ENCODE measurements around the gene FIGNL1.

The FIGNL1 gene, protein sequence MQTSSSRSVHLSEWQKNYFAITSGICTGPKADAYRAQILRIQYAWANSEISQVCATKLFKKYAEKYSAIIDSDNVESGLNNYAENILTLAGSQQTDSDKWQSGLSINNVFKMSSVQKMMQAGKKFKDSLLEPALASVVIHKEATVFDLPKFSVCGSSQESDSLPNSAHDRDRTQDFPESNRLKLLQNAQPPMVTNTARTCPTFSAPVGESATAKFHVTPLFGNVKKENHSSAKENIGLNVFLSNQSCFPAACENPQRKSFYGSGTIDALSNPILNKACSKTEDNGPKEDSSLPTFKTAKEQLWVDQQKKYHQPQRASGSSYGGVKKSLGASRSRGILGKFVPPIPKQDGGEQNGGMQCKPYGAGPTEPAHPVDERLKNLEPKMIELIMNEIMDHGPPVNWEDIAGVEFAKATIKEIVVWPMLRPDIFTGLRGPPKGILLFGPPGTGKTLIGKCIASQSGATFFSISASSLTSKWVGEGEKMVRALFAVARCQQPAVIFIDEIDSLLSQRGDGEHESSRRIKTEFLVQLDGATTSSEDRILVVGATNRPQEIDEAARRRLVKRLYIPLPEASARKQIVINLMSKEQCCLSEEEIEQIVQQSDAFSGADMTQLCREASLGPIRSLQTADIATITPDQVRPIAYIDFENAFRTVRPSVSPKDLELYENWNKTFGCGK
- total RNA-seq: 7.5 to 57.2 (median 44.1) reads per million in 9 experiments

DNA sequence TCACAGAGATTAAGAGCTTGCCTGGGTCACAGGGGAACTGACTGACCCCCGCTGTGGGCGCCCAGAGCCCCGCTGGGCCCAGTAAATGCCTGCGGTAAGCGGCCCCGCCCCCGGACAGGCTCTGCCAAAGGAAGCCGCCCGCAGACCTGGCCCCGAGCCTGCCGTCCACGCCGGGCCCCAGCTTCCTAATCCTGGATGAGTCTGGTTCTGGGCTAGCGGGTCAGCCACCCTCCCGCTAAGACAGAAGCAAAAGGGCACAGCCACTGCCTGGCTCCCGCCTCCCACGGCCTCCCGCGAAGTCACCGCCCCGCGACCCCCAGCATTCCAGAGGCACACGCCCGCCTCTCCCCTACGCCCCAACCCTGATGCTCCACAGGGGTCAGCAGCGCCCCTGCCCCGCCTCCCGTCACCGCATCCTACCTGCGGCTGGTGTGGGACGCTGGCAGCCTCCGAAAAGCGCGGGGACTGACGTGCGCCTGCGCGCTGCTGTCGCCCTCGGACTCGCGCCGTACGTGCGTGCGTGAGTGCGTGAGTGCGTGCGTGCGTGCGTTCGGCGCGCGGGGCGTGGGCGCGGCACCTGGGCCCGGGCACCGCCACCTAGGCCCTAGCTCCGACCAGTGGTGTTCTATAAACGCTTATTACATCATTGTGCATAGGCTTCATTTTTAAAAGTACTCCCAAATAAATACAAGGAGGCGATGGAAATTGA is at the start of gene FIGNL1:
Gene FIGNL1, minus strand, starts transcription at position 470 of the 709 bp plus-strand sequence. CDS start 3,063 bp downstream, outside the sequence.
- Mint-ChIP-seq H3K9me3 (no peaks in the 10 kb centered on the region), H3K4me1 (ENCODE audit: low read depth in 2 of 2) (peaks cover 19% of the 10 kb centered on the region in 2 donors), H3K27me3 (peaks cover 6 to 15% of the 10 kb centered on the region in 2 donors), H3K27ac (peak within 1 kb of the TSS; percentile 91 to 97), H3K36me3 (ENCODE audit: insufficient read depth) (peaks cover 17% of the 10 kb centered on the region), H3K4me3 (peak within 1 kb of the TSS; percentile 89 to 92)
- DNase-seq (peak; percentile 66 to 72 (median 67)), ATAC-seq (replicated peaks) (peak; percentile 95)

DNA sequence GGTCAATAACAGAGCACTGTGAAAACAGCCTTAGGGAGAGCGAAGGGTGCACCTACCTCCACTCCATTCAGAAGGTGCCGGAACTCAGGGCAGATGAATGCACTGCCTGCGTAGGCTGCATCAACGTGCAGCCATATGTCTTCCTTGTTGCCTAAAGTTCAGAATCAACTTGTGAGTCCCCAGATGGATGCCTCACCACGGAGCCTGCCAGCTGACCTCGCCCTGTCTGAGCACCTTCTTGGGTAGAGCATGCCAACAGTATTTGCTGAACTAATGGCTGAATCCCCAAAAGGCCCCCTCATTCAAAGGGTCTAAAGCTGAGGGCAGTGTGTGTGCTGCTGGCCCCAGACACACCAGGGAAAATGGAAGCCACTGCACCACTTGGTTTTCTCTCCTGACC is 48.9 kb upstream of the FIGNL1 start:
- ATAC-seq (replicated peaks) (no peak), DNase-seq (no peak)
- Mint-ChIP-seq H3K9me3 (no peaks in the 10 kb centered on the region), H3K4me1 (ENCODE audit: low read depth in 2 of 2) (peaks cover 0 to 3% of the 10 kb centered on the region in 2 donors), H3K4me3 (no peak overlapping the region), H3K27me3 (peaks cover 52 to 72% of the 10 kb centered on the region in 2 donors), H3K27ac (no peak overlapping the region), H3K36me3 (ENCODE audit: insufficient read depth) (peaks cover 3% of the 10 kb centered on the region)

DNA sequence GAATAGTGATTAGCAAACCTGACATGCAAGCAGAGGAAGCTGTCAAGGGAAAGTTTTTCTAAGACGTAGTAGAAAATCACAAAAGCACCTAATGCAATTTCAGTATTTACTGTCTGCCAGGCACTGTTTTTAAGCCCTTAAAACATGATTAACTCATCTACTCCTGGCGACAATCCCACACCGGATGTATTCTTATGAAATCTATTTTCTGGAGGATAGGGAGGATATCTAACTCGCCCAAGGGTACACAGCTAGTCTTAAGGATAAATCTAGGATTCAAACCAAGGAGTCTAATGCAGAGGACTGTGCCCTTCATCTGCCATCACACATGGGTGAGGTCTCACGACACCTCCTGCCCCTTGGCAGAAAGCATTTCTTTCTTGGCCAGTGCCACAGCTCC is 47.8 kb upstream of the FIGNL1 start:
- H3K4me1 Mint-ChIP-seq (ENCODE audit: low read depth in 2 of 2): peaks cover 0 to 5% of the 10 kb centered on the region in 2 donors
- H3K9me3 Mint-ChIP-seq: no peaks in the 10 kb centered on the region
- H3K27me3 Mint-ChIP-seq: peaks cover 62 to 83% of the 10 kb centered on the region in 2 donors
- H3K4me3 Mint-ChIP-seq: no peak overlapping the region
- no peak for DNase-seq
- H3K36me3 Mint-ChIP-seq (ENCODE audit: insufficient read depth): peaks cover 3% of the 10 kb centered on the region
- no peak for ATAC-seq (replicated peaks)
- no peak overlapping the region for H3K27ac Mint-ChIP-seq

DNA sequence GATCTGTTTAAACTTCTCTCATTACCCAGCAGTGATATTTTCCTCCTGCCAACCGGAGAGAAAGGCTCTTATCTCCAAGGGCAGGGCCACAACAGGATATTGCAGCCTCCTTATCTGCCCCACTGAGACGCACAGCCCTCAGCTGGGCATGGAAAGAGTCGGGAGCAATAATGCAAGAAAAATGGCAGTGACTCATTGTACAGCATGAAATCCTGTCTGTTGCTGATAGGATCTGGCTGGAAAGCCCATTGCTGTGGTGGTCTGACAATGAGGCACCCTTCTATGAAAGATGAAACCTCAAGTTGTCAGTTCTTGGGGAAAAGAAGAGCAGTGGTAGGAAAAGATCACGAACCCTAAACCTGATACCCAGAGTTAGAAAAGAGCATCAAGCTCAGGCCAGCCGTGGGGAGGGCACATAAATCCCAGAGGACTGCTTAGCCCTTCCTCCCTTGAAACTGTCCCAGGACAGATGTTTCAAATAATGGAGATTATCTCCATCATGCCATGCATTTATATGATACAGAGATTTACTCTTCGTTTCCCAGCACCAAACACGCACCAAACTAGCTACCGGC is 47.0 kb upstream of the FIGNL1 start:
- no peaks in the 10 kb centered on the region for H3K9me3 Mint-ChIP-seq
- ATAC-seq (replicated peaks) (no peak), DNase-seq (no peak)
- no peak overlapping the region for H3K4me3 Mint-ChIP-seq
- no peak overlapping the region for H3K27ac Mint-ChIP-seq
- H3K27me3 Mint-ChIP-seq: peaks cover 70 to 84% of the 10 kb centered on the region in 2 donors
- peaks cover 3% of the 10 kb centered on the region for H3K36me3 Mint-ChIP-seq (ENCODE audit: insufficient read depth)
- H3K4me1 Mint-ChIP-seq (ENCODE audit: low read depth in 2 of 2): peaks cover 0 to 5% of the 10 kb centered on the region in 2 donors

DNA sequence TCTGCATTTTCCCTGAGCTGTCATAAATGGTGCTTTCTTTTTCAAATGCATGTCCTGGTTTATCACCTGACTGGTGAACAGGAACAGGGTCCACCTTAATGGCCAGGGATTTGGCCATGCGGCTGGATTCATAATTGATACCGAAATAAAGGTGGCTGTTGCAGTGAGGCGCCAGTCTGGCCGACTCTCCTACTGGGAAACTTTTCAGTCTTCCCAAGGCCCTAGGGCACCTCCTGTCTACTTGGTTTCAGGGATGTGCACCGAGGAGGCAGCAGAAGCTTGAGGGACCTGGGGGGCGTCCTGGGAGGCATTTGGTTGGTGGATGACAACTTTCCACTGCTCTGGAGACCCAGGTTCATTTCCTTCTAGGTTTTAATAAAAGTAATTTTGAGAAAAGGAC is 46.4 kb upstream of the FIGNL1 start:
- Mint-ChIP-seq H3K4me1 (ENCODE audit: low read depth in 2 of 2) (peaks cover 0 to 5% of the 10 kb centered on the region in 2 donors), H3K4me3 (no peak overlapping the region), H3K27ac (no peak overlapping the region), H3K36me3 (ENCODE audit: insufficient read depth) (peaks cover 3% of the 10 kb centered on the region), H3K9me3 (no peaks in the 10 kb centered on the region), H3K27me3 (peaks cover 76 to 86% of the 10 kb centered on the region in 2 donors)
- DNase-seq (no peak), ATAC-seq (replicated peaks) (no peak)

DNA sequence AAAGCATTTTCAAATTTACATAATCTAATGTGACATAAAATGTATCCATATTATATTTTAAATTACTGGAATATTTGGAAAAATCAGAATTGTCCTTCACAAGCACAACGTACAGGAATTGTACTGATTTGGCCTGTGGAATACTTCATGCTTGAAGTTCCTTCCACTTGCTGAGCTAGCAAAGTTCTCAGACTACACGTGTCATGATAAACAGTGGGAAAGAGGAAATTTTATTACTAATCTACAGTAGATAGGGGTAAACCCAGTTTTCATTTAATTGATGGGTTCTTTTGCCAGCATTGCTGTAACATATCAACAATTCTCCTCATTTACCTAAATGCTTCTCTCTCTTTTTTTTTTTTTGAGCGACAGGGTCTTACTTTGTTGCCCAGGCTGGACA is 45.6 kb upstream of the FIGNL1 start:
- H3K4me3 Mint-ChIP-seq: no peak overlapping the region
- no peak for ATAC-seq (replicated peaks)
- no peak overlapping the region for H3K27ac Mint-ChIP-seq
- peaks cover 0 to 5% of the 10 kb centered on the region in 2 donors for H3K4me1 Mint-ChIP-seq (ENCODE audit: low read depth in 2 of 2)
- peaks cover 3% of the 10 kb centered on the region for H3K36me3 Mint-ChIP-seq (ENCODE audit: insufficient read depth)
- H3K27me3 Mint-ChIP-seq: peaks cover 75 to 84% of the 10 kb centered on the region in 2 donors
- H3K9me3 Mint-ChIP-seq: no peaks in the 10 kb centered on the region
- no peak for DNase-seq

DNA sequence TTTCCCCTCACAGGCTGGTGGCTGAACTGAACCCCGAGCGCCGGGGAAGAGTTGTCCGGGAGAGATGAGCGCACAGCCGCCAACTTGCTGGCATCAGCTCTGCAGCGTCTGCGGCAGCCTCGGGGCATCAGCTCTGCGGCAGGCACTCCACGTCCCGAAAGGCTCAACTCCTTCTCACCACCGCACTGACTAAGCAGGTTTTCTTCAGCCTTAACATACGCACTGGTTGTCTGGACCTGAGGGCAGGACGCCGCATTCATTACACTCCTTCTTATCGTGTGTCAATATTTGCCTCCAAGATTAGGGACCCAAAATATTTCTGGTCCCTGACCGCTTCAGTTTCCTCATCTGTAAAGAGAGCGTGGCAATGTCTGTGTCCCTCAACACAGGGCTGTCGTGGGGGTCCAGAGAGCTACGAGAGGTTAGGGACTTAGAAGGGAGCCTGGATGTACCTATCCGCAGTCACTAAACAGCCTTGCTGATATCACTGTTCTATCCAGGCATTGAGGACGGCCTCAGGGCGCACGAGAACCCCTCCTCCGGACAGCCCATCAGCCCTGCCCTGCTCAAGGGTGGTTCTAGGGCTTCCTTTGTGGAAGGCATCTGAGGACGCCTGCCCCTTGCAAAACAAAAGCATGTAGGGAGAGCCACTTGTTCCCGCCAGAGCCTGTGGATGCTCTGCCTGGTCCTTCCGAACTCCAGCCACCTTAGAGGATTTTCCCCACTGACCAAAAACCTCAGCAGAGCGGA is 42.8 kb upstream of the FIGNL1 start:
- Mint-ChIP-seq H3K9me3 (no peaks in the 10 kb centered on the region), H3K36me3 (ENCODE audit: insufficient read depth) (peaks cover 3% of the 10 kb centered on the region), H3K4me1 (ENCODE audit: low read depth in 2 of 2) (peaks cover 0 to 5% of the 10 kb centered on the region in 2 donors), H3K27me3 (peaks cover 56 to 61% of the 10 kb centered on the region in 2 donors), H3K4me3 (no peak overlapping the region), H3K27ac (no peak overlapping the region)
- DNase-seq: no peak
- ATAC-seq (replicated peaks): no peak

DNA sequence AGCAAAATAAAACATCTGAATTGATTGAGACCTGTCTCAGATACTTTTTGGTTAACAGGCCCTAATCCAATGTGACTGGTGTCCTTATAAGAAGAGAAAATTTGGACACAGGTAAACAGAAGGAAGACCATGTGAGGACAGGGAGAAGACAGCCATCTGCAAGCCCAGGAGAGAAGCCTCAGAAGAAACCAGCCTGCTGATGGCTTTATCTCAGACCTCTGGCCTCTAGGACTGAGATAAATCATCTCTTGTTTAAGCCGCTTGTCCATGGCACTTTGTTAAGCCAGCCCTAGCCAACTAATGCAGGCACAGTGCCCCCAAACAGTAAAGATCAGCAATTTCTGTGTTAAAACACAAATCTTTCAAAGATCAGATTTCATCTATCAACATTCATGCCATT is 41.8 kb upstream of the FIGNL1 start:
- DNase-seq (no peak), ATAC-seq (replicated peaks) (no peak)
- Mint-ChIP-seq H3K9me3 (no peaks in the 10 kb centered on the region), H3K4me3 (no peak overlapping the region), H3K4me1 (ENCODE audit: low read depth in 2 of 2) (peaks cover 0 to 2% of the 10 kb centered on the region in 2 donors), H3K27me3 (peaks cover 46 to 52% of the 10 kb centered on the region in 2 donors), H3K36me3 (ENCODE audit: insufficient read depth) (no peaks in the 10 kb centered on the region), H3K27ac (no peak overlapping the region)

DNA sequence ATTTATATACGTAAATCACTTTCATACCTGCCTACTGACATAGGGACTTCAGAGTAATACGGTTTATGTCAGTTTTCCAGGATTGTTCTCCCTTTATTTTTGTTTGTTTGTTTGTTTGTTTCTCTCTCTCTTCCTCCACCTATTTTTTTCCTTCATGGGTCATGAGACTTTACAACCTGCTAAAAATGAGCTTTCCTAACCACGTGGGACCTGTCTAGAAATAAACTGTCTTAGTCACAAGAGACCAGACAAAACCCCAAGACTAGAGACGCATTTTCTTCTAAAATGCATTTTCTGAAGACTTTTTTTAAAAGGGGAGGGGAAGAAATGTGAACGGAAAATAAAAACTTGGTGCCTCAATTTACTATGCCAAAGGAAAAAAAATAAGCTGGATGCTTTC is 41.1 kb upstream of the FIGNL1 start:
- Mint-ChIP-seq H3K27ac (no peak overlapping the region), H3K36me3 (ENCODE audit: insufficient read depth) (no peaks in the 10 kb centered on the region), H3K4me3 (no peak overlapping the region), H3K27me3 (peaks cover 43 to 52% of the 10 kb centered on the region in 2 donors), H3K4me1 (ENCODE audit: low read depth in 2 of 2) (peaks cover 0 to 2% of the 10 kb centered on the region in 2 donors), H3K9me3 (no peaks in the 10 kb centered on the region)
- no peak for ATAC-seq (replicated peaks)
- no peak for DNase-seq

DNA sequence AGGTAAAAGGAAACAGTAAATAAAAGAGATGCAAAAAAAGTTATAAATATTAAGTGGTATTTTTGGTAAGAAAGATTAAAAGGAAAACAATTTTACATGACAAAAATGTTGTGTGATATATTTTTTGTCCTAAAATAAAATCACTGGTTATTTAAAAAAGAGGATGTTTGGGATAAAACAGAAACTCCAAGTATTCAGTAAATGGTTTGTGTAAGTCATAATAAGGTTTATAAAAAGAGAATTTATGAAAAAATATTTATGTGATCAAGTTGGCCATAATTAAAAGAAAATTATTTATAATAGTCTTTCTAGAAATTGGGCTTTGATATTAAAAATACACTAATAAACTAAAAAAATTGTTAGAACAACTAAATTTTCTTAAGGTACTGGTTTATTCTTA is 38.2 kb upstream of the FIGNL1 start:
- H3K4me1 Mint-ChIP-seq (ENCODE audit: low read depth in 2 of 2): peaks cover 0 to 1% of the 10 kb centered on the region in 2 donors
- no peak for DNase-seq
- H3K9me3 Mint-ChIP-seq: no peaks in the 10 kb centered on the region

DNA sequence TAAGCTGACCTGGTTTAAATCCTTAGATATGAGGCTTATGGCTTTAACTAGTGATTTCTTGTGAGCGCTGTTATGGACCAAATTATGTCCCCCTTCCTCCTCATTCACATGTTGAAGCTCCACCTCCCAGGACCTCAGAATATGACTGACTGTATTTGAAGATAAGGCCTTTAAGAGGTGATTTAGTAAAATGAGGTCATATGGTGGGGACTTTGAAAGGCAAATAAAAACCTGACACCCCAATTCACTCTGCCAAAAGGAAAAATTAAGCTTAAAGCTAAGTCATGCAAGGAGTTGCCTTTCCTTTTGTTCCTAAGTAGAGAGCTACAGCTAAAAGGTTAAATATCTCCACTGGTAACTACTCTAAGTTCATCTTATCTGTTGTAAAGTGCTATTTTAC is 36.4 kb upstream of the FIGNL1 start:
- Mint-ChIP-seq H3K4me3 (no peak overlapping the region), H3K27me3 (peaks cover 20 to 34% of the 10 kb centered on the region in 2 donors), H3K27ac (no peak overlapping the region), H3K9me3 (no peaks in the 10 kb centered on the region), H3K36me3 (ENCODE audit: insufficient read depth) (no peaks in the 10 kb centered on the region), H3K4me1 (ENCODE audit: low read depth in 2 of 2) (no peaks in the 10 kb centered on the region)
- ATAC-seq (replicated peaks): no peak
- DNase-seq: no peak

More for the DNA sequence above, 38.2 kb upstream of the FIGNL1 start:
- no peak for ATAC-seq (replicated peaks)
- H3K27ac Mint-ChIP-seq: no peak overlapping the region
- H3K27me3 Mint-ChIP-seq: peaks cover 32 to 47% of the 10 kb centered on the region in 2 donors
- H3K4me3 Mint-ChIP-seq: no peak overlapping the region
- no peaks in the 10 kb centered on the region for H3K36me3 Mint-ChIP-seq (ENCODE audit: insufficient read depth)

DNA sequence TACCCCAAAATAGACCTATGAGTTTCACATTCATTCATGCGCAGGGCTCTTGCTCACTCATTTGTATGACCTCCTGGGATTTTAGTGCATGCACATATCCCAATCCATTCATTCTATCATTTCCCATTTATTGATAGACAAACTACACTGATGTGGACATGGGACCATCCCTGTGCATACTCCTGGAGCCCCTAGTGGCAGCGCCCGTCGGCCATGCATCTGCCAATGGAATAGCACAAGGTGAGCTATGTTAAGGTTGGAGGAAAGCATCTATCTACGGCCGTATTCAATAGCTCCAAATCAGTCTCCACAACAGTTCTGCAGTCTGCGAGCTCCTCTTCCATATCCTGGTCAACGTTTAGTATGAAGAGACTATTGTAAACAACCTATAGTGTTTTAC is 31.7 kb upstream of the FIGNL1 start:
- Mint-ChIP-seq H3K4me3 (no peak overlapping the region), H3K36me3 (ENCODE audit: insufficient read depth) (no peaks in the 10 kb centered on the region), H3K27me3 (peaks cover 29 to 36% of the 10 kb centered on the region in 2 donors), H3K4me1 (ENCODE audit: low read depth in 2 of 2) (no peaks in the 10 kb centered on the region), H3K9me3 (no peaks in the 10 kb centered on the region), H3K27ac (no peak overlapping the region)
- no peak for ATAC-seq (replicated peaks)
- no peak for DNase-seq

Measured in effector memory CD8-positive, alpha-beta T cell (primary cell).